ENCODE measurements around the gene RAPGEF3.

RAPGEF3 gene

GRCh38 chr12:47707905-47708543 lies 50.7 kb downstream of the RAPGEF3 start:
- TF ChIP-seq CTCF (IDR thresholded peaks at IDR 0.05): no peak
- Histone ChIP-seq H3K4me3 (ENCODE audit: low read depth, low read length) (no peak overlapping the region), H3K9me3 (ENCODE audit: control insufficient read depth, low read length) (no peaks in the 10 kb centered on the region), H3K36me3 (ENCODE audit: control insufficient read depth, insufficient read depth, low read length) (no peaks in the 10 kb centered on the region), H3K9ac (no peak overlapping the region), H3K4me1 (no peaks in the 10 kb centered on the region), H3K27me3 (ENCODE audit: control insufficient read depth, insufficient read depth, low read length) (no peaks in the 10 kb centered on the region), H3K27ac (no peak overlapping the region), H3K79me2 (peaks cover 11% of the 10 kb centered on the region), H3K4me2 (ENCODE audit: low read length) (no peak overlapping the region), H2AFZ (no peak overlapping the region)

GRCh38 chr12:47707355-47707754 lies 51.3 kb downstream of the RAPGEF3 start:
- H3K36me3 ChIP-seq (ENCODE audit: control insufficient read depth, insufficient read depth, low read length): no peaks in the 10 kb centered on the region
- peaks cover 11% of the 10 kb centered on the region for H3K79me2 ChIP-seq
- no peak for TF ChIP-seq CTCF (IDR thresholded peaks at IDR 0.05)
- no peaks in the 10 kb centered on the region for H3K4me1 ChIP-seq
- H3K9ac ChIP-seq: no peak overlapping the region
- H3K27me3 ChIP-seq (ENCODE audit: control insufficient read depth, insufficient read depth, low read length): no peaks in the 10 kb centered on the region
- no peak overlapping the region for H2AFZ ChIP-seq
- H3K4me2 ChIP-seq (ENCODE audit: low read length): no peak overlapping the region
- no peak overlapping the region for H3K4me3 ChIP-seq (ENCODE audit: low read depth, low read length)
- H3K9me3 ChIP-seq (ENCODE audit: control insufficient read depth, low read length): no peaks in the 10 kb centered on the region
- no peak overlapping the region for H3K27ac ChIP-seq

- H2AFZ ChIP-seq: peak within 1 kb of the TSS; percentile 97
- no peaks in the 10 kb centered on the region for H3K4me1 ChIP-seq
- H3K9me3 ChIP-seq (ENCODE audit: control insufficient read depth, low read length): no peaks in the 10 kb centered on the region
- H3K4me2 ChIP-seq (ENCODE audit: low read length): peak within 1 kb of the TSS; percentile 84
- peaks cover 11% of the 10 kb centered on the region for H3K79me2 ChIP-seq
- H3K27me3 ChIP-seq (ENCODE audit: control insufficient read depth, insufficient read depth, low read length): no peaks in the 10 kb centered on the region
- H3K36me3 ChIP-seq (ENCODE audit: control insufficient read depth, insufficient read depth, low read length): no peaks in the 10 kb centered on the region
- peak within 1 kb of the TSS; percentile 78 for H3K27ac ChIP-seq
- peak; percentile 57 for TF ChIP-seq CTCF (IDR thresholded peaks at IDR 0.05)
- H3K4me3 ChIP-seq (ENCODE audit: low read depth, low read length): peak within 1 kb of the TSS; percentile 97
- peak within 1 kb of the TSS; percentile 21 for H3K9ac ChIP-seq
These were observed 52.9 kb downstream of the RAPGEF3 start, which contains the start of gene RPAP3 for GRCh38 chr12:47705566-47706425. Gene RPAP3, minus strand, starts transcription at chr12:47706030. Its CDS starts 3,190 bp downstream, at chr12:47702840.

GRCh38 chr12:47705229-47705565 lies 53.5 kb downstream of the RAPGEF3 start:
- peak overlapping the region; percentile 97 for H2AFZ ChIP-seq
- H3K79me2 ChIP-seq: peaks cover 11% of the 10 kb centered on the region
- H3K4me2 ChIP-seq (ENCODE audit: low read length): peak overlapping the region; percentile 84
- no peak overlapping the region for H3K27ac ChIP-seq
- no peaks in the 10 kb centered on the region for H3K27me3 ChIP-seq (ENCODE audit: control insufficient read depth, insufficient read depth, low read length)
- no peak overlapping the region for H3K9ac ChIP-seq
- H3K9me3 ChIP-seq (ENCODE audit: control insufficient read depth, low read length): no peaks in the 10 kb centered on the region
- TF ChIP-seq CTCF (IDR thresholded peaks at IDR 0.05): no peak
- H3K4me1 ChIP-seq: no peaks in the 10 kb centered on the region
- peak overlapping the region; percentile 97 for H3K4me3 ChIP-seq (ENCODE audit: low read depth, low read length)
- no peaks in the 10 kb centered on the region for H3K36me3 ChIP-seq (ENCODE audit: control insufficient read depth, insufficient read depth, low read length)

Measured in parathyroid adenoma (tissue), 2 donors.